SHP77 treated with DMSO at 0.1 percent for 48 hours (cell line): Measurements from ENCODE around the gene MFRP.

Source experiments
- DNase-seq: peaks from one replicate; lab custom pipeline; 2025; lab: John Stamatoyannopoulos, UW

The MFRP gene

DNA sequence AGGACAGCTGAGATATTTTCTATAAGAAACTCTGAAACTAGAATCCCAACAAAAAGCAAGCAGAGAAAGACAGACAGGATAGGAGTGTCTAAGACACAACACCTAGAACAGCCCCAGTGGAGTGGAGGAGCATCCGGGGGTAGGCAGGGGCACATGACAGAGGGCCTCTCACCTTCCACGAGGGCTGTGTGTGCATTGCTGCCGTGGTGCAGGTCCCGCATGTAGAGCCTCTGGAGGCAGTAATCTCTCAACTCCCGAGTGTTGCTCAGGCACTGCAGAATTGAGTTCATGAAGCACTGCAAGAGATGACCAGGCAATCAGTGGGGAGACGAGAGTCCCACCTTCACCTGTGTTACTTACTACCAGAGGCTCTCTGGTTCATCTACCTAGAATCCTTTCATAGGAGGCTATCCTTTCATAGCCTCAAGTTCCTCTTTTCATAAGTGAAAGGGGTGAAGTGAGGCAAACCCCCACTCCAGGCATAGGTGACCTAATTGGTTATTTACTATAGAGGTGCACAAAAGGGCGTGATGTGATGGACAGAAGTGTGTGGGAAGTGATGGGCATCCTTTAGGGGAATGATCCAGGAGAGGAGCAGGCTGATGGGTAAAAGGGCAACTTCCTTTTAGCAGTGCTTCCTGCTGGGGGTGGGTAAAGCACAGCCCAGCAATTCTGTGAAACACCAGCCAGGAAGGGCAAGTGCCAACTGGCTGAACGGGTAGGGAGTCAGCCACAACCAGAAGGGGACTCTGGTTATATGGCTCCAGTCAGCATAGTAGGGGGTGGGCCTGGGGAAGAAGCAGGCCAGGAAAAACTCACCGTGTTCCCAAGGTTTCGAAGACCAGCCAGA is 13.1 kb upstream of the MFRP start:
- no peak for DNase-seq

DNA sequence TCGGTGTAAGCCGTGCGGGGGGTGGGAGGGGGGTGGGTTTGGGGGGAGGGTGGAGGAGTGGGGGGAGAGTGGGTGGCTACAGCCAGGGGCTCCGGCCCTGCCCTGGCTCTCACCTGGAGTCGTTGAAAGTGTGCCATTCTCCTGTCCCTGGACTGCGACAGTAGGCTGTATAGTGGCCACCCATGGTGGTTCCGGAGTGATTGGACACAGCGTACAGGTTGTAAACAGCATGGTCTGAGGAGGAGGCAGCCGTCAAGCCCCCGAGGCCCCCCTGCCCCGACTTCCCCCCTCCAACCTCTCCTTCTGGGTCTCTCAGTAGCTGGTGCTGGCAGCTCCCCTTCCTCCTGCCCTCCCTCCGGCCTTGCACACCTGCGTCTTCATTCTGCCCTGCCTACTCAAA is 10.6 kb upstream of the MFRP start:
- no peak for DNase-seq

DNA sequence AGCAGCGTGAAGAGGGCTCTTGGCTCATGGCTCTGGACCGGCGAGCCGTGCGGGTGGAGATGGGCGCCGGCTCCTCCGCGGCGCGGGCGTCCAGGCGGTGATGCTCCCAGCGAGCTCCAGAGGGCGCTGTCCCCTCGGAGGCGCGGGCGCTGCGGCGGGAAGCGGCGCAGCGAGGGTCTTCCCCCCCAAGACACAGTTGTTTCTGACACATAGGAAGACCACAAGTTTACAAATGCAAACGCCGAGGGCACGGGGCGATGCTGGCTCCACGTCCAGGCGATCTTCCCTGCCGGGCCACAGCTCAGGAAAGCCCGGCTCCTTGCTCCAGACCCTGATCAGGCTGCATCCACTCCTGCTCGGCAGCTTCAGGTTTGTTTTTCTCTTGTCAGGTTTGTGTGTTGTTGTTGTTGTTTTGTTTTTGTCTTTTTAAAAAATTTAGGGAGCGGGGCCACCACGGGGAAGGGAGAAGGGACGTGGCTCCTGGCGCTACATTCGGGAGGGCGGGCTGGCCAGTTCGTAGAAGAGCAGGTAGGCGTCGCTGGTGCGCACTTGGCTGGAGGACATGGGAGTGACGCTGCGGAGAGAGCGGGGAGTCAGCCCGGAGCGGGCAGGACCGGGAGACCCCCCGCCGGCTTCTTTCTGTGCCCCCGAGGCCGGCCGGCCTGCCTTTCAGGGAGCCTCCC is 10.0 kb upstream of the MFRP start:
- no peak for DNase-seq

DNA sequence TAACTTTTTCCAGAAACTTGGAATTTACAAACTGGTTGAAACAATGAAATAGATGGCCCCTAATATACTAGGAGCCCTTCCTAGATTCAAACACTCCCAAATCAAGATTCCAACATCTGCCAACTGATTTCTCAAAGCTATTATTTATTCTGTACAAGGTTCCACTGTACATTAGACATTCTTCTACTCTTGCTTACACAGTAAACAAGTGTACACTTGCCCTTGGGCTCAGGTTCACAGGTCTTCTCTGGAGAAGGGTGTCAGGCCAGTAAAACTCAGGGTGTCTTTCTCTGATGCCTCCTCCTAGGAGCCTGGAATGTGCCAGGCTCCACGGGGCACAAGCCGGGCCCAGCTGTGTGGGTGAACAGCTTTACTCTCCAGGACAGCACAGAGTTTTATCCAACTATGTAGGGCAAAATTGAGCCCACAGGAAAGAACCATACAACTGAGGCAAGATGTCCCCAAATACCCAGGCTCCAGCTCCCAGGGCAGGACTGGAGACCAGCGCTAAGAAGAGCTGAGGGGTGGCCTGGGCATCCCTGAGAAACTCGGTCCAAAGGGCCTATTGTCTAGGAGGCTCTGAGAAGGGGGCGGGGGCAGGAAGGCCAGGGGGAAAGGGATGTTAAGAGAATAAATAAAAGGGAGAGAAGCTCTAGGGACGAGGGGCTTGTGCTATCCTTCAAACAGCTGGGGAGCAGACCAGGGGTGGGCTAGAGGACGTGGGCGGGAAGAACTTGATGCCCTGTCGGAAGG is 8.8 kb upstream of the MFRP start:
- DNase-seq, result no peak

DNA sequence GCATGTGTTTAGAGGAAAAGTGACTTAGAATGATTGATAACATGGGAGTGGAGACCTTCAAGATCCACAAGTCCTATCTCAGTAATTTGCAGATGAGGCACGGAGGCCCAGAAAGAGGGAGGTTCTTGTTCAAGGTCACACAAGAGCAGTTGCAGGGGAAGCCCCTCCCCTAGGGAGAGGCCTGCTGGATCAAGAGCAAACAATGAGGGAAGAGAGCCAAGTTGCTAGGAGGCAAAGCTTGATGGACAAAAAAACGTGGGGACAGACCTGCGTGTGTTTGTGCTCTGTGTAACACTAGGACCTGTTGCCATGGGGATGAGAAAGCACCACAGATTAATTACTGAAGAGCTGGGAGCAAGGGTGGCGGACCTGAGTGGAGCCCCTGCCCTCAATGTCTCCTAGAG is 6.4 kb upstream of the MFRP start:
- DNase-seq, result peak; percentile 64

DNA sequence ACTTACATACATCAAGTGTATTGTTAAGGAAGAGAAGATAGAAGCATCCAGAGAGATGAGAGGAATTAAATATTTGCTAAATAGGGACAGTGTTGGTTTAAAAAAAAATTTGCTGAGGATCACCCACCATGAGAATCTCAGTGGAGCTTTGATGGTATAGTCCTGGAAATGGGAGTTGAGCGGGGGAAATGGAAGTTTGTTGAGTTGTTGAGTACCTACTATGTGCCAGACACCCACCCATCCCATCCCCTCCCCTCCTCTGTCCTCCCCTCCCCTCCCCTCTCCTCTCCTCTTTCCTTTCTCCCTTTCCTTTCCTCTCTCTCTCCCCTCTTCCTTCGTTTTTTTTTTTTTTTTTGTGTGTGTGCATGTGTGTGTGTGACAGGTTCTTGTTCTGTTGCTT is 4.7 kb upstream of the MFRP start:
- DNase-seq, result no peak

DNA sequence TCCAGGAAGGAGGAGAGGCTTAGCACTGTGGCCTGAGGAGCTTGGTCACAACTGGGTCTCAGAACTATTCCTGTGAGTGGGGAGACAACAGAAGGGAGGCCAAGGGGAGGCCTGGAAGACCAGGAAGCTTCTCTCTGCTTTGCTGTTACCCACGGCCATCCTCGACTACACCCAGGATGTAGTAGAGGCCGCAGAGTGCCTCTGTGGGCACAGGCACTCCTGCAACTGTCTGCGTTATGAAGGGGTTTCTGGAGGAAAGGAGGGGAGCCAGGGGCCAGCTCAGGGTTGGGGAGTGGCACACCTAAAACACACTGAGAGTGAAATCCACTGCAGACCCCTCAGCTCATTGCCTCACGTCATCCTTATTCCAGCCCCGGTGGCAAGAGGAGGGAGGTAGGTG is 3.8 kb upstream of the MFRP start:
- DNase-seq, result no peak

DNA sequence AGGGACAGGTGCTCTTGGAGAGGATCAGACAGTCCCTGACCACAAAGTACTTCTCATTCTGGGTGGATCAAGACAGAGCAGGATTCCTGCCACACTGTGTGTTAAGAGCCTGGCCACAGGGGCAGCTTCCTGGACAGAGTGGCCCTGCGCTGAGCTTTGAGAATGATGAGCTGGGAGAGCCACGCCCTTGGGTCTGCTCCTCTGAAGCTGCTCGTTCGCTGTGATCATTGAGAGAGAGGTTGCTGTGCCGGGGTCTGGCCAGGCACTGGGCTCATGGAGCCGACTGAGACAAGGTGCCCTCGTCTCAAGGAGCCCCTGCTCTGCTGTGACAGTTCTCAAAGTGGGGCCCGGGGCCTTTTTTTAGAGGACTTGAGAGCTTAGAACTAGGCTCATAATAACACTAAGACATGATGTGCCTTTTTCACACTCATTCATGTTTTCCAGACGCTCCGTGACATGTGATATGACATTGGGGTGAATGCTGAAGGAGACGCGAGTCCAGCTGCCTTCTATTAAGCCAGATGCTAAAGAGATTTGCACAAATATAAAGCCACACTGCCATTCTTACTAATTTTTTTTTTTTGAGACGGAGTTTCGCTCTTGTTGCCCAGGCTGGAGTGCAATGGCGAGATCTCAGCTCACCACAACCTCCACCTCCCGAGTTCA is 1.6 kb upstream of the MFRP start:
- no peak for DNase-seq

DNA sequence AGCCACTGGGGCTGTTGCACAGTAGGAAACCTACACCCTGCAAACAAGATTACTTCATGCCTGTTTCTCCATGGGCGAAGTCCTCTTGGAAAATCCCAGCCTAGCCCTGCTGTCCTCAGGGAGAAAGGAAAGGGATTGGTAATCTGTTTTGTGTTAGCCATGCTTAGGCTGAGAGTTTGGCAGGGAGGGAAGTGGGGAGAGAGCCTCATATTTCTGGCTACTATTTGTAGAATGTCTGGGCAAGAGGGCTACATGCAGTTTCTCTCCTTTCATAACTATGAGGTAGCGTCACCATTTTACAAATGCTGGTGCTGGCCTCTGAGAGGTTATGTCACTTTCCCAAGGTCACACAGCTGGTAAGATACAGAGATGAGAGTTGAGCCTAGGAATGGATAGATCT is 737 bp upstream of the MFRP start:
- no peak for DNase-seq

DNA sequence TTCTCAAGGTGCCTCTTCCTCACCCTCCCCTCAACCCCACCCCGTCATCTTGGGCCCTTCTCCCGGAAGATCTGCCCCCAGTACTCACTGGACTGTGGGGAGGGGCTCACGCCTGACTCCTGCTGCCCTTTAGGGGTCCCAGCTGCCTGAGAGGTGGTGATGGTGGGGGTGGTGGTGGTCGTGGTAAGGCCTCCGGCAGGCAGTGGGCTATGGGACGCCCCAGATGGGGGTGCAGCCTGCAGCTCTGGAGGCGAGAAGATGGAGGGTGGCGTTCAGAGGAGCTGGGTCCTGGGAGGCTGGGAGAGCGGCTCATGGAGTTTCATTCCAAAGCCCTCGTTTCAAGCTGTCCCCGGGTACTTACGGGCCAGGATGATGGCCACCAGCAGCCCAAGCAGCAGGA is 820 bp downstream of the MFRP start:
- DNase-seq, result no peak

DNA sequence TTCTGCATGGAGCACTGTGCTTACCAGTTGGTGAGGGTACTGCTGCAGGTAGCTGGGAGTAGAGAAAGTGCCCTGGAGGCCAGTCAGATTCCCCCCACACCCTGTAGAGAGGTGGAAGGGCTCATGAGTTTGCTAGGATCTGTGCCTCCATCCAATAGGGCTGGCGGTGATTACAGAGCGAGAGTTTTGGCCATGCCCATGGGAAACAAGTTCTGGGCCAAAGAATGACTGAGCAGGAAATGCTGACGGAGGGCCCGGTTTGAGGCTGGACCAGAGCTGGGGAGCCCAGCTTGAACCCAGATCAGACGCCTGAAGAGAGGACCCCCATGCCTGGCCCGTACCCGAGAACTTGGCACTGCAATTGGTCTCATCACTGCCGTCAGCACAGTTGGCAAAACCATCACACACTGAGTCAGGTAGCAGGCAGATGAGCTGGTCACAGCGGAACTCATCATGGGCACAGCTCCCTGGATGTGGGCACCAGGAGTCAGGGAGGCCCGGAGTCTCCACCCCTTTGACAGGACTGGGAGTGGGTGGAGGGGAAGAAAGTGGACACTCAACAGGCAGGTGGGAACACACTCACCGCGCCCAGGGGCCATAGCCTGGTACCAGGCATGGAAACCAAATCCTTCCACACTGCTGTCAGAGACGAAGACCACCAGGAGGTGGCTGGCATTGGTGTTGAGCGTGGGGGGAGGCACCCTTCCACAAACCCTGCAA is 2.1 kb downstream of the MFRP start:
- no peak for DNase-seq

DNA sequence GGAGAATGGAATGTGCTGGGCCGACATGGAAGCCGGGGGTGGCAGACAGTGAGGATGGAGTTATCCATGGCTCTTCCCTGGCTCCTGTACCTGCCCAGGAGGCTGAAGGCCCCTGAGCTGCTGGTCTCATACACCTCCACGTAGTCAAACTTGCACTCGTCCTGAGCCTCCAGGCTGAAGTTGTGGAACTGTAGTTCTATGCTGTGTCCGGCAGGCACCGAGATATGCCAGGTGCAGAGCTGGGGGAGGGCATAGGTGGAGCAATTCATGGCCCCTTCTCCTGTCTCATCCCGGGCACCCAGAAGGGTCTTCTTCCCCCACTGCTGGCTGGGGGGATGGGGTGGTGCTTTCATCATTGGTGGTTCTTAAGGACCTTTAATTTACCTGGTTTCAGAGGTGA is 2.8 kb downstream of the MFRP start:
- no peak for DNase-seq

DNA sequence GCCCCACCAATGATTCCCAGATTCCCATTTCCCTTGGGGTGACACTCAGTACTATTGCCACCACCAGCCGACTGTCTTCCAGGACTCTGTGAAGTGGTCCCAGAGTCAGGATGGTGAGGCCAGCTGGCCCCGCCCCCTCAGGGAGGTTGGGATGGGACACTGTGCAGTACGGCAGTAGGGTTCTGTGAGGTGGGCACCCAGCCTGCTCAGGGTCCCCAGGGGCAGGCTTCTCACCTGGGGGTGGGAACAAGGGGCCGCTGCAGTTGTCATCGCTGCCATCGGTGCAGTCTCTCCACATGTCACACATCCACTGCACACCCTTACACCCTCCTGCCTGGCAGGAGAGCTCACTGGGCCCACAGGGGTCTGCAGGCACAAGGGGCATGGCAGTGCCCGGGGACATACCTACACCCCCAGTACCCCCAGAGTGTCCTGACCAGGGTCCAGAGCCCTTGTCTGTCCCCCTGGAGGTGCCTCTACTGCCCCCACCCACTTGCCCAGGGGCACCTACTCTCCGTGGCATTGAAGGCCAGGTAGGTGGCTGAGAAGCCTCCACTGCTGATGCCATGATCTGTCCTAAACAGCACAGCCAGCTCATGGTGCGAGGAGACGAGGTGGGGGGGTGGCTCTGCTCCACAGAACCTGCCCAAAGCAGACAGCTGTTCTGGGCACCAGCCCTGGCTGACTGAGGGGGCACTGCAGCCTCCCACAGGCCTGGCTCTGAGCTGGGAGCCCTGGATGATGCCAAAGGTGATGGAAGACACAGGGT is 4.0 kb downstream of the MFRP start:
- no peak for DNase-seq

DNA sequence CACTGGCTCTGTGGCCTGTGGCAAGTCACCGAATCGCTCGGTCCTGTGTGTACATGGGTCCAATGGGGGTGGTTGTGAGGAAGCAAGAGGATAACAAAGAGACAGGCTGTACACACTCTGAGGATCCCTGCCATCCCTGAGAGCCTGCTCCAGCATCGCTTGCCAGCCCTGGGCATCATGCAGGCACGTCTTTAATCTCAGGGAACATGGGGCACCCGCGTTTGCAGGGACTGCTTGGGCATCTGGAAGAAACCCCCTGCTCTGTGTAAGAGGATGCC is 4.5 kb downstream of the MFRP start:
- DNase-seq, result no peak

DNA sequence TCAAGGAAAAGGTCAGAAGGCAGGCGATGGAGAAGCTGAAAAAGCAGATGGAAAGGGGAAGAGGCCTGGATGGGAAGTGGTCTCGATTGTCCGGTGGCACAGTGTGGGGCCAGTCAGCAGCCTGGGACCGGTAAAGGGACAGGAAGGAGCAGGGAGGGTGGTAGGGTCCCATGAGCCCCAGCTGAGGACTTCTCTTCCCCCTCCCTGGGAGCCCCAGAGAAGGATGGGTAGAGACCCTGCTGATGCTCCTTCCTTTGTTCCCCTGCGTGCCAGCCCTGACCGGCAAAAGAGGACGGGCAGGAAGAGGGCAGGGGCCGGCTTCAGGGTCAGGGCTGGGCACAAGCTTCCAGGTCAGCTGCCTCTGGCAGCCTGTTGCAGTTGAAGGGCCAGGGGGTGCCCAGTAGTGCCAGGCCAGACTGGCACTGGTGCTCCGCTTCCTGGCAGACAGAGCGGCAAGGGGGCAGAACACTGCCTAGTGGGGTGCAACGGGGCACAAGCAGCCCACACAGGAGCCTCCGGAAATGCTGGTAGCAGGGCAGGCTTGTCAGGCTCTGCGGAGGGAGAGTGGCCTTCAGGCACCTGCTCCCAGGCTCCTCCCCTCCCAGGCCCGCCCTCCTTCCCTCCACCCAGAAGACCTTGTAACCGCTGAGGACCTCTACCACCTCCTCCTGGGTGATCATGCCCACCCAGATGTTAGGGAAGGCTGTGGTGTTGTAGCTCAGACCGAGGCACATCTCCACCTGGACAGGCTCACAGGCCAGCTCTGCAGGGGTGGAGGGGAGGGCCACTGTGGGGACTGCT is 5.1 kb downstream of the MFRP start:
- DNase-seq, result no peak

DNA sequence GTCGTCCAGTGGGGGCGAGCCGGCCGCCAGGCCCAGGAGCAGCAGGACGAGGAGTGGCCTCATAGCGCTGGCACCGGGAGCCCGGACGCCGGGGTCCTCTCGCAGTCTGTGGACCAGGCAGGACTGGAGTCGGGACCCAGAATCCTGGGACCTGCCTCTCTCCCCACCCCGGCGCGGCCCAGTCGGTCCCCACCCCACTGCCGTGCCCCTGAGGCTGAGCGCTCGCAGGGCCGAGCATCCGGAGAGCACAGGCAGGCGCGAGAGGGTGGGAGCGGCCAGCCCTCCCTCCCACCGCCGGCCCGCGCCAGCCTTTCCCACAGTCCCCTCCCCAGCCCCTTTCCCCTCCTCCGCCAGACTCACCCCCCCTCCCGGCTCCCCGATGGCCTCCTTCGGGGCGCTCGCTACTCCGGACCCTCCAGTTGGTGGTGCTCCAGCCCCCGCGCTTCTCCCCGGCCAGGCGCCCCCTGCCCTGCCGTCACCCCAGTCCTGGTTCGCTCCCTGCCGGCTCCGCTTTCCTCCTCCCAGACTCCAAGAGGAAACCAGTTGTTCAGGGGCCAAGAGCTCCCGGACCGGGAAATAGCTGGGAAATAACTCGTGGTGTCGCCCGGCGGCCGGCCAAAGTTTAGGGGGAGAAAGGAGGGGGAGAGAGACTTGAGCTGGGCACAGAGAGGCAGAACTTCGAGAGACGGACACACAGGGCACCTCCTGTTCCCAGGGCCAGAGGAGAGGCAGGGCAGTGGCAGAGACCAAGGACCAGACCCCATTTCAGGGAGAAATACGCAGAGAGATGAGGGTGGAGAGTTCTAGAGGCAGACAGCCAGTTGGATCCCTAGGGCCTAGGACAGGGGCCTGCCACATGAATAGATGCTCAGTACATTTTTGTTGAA is 5.9 kb downstream of the MFRP start, which contains the start of gene C1QTNF5:
C1QTNF5 (minus strand) TSS at position 549 of the 887 bp plus-strand sequence; CDS start at position 63, 486 bp downstream.
- no peak for DNase-seq

DNA sequence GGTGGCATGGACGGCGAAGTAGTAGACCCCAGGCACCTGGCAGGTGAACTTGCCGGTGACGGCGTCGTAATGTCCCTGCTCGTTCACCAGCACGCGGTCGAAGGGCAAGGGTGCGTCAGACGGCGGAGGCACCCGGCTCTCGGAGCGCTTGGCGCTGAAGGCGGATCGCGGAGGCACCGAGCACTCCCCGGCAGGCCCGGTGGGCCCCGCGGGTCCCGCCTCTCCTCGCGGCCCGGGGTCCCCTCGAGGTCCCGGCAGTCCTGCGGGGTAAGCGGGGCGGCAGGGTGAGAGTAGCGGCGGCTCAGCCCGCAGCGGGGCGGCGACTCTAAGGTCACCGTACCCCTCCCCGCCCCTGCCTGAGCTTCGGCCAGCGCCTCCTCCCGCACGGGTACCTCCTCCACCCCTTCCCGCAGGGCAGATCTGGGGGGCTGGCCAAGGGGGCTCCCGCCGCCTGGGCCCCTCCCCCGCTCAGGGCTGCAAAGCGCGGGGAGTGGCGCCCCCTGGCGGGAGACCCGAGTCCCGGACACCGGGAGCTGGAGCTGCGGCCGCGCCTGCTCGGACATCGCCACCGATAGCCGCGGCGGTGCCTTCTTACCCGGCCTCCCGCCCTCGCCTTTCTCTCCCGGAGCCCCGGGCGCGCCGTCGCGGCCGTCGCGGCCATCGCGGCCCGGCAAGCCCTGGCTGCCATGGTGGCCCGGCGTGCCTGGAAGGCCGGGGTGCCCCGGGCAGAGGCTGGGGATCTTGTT is 6.7 kb downstream of the MFRP start:
- DNase-seq, result no peak

DNA sequence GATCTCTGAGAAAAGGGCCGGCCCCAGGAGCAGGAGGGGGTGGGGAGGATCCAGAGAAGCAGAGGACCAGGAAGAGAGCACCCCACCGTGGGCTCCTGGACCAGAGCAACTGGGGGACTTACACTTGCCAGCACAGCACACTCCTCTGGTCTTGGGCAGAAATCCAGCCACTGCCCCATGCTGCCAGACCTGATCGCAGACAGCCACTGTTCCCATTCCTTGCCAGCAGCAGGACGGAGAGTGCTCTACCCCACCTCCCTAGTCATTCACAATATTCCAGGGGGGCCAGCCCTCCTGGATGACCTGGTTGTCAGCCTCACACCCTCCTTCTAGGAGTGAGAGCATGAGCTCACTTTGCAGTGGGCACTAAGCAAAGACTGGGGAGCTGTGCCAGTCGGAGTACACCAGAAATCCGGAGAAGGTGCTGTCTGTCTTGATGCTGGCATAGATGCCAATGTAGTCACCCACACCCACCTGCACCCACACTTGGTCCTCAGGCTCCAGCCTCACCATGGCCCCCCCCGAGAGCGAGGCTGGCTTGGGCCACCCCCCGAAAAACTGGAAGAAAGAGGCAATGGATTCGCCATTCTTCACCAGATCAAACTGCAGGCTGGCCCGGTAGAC is 7.4 kb downstream of the MFRP start:
- DNase-seq, result no peak
